Fibroblast of the aortic adventitia (primary cell): Measurements from ENCODE around the gene NACC2. TPM values are rescaled to one million over a fixed set of nuclear protein-coding genes. Genes with fewer than 3 reads are reported as not detected.

Source experiments
- DNase-seq: peaks from one replicate; pipeline ENCODE4 v3.0.0-alpha.2; 2010; ENCODE audit warnings: low read depth
- H3K4me3 ChIP-seq: 2 replicates; pipeline ENCODE4 v1.5.1; 2011; ENCODE audit warnings: low read depth, mild to moderate bottlenecking, control low read depth, low read length, moderate library complexity
- total RNA-seq: library from RNA; depleted of rRNA; stranded (reverse); fragments of >200 nt; gene quantifications from 2 replicates; pipeline ENCODE4 v1.2.3, GENCODE V29; 2012; ENCODE audit warnings: low replicate concordance
- TF ChIP-seq, protein P1 (sequence below): IDR thresholded peaks from 2 replicates; pipeline ENCODE4 v1.5.1; 2011; ENCODE audit warnings: mild to moderate bottlenecking, low read length, control low read depth, inconsistent platforms; ENCODE audit not compliant: insufficient read depth

NACC2 gene
- total RNA-seq, 1 donor: 17.4 TPM

DNA sequence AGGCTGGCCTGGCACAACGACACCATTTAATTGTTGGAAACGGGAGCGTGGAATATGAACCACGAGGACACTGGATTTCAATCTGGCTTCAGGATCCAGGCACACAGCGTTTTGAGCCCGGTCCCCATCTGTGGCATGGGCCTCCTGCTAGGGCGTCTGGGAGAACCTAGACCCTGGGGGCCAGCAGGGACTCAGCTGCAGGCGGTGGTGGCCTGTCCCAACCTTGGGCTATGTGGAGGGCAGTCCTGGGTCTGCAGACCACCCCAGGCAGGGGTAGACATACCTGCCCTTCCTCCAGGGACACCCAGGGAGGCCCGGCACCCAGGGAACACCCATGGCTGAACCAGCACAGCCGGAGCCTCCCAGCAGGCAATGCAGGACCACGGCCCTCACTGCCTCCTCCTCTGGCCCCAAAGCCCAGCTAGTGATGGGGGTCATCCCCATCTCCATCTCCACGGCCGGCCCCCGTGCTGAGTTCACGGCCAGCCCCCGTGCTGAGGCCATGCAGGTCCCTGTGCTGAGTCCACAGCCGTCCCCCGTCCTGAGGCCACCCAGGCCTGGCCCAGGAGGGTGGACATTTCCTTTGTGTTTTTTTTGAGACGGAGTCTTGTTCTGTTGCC is 115.4 kb downstream of the NACC2 start:
- no peak overlapping the region for H3K4me3 ChIP-seq
- TF ChIP-seq, protein P1, sequence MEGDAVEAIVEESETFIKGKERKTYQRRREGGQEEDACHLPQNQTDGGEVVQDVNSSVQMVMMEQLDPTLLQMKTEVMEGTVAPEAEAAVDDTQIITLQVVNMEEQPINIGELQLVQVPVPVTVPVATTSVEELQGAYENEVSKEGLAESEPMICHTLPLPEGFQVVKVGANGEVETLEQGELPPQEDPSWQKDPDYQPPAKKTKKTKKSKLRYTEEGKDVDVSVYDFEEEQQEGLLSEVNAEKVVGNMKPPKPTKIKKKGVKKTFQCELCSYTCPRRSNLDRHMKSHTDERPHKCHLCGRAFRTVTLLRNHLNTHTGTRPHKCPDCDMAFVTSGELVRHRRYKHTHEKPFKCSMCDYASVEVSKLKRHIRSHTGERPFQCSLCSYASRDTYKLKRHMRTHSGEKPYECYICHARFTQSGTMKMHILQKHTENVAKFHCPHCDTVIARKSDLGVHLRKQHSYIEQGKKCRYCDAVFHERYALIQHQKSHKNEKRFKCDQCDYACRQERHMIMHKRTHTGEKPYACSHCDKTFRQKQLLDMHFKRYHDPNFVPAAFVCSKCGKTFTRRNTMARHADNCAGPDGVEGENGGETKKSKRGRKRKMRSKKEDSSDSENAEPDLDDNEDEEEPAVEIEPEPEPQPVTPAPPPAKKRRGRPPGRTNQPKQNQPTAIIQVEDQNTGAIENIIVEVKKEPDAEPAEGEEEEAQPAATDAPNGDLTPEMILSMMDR: no peak
- no peak for DNase-seq

DNA sequence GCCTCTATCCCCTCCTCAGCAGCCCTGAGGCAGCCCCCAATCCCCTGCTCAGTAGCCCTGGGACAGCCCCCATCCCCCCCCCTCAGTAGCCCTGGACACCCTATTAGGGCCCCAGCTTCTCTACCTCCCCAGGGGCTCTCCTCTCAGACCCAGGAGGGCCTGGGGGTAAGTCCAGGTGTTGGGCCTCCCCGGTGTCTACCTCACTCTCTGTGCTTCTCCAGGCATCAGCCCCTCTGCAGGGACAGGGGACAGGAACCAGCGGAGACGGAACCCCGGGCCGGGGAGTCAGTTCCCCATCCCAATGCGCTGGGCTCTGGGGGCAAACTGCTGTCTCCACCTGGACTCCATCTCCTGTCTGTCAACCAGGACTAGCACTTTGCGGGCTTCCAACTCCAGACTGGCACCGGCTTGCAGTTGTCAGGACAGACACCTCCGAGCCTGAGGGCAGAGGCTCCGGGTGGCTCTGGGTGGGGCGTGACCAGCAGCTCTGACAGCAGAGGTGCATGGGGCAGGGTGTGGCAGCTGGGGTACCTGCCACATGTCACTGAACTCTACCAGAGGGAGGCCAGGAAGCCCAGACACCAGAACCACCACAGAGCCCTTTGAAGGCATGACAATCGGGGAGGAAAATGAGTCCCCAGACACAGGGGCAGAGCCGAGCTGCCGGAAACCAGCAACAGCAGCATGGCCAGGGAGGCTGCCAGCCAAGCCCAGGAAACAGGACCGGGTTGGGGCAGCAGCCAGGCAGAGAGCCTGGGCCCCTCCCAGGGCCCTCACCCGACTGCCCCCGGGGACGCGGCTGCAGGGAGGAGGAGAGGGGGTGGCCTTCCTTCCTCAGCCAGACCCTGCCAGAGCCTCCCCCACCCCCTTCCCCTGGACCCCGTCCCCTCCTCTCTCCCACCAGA is 116.2 kb downstream of the NACC2 start:
- TF ChIP-seq, protein P1: no peak
- no peak for DNase-seq
- no peak overlapping the region for H3K4me3 ChIP-seq

DNA sequence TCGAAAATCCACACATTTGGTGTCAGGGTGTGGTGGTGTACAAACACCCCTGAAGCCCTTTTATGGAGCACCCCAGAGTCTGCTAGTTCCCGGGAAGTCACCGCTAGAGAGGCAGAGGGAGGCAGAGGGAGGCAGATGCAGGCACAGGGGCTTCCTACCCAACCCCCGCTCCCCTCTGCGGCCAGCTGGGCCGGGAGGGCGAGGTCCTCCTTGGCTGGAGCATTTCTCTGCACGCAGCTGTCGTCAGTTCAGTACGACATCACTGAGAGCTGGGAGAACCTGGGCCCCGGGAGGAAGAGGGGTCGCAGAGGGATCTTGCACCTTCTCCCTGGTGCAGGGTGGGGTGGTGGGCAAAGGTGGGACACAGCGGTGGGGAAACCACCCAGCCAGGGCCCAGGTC is 118.1 kb downstream of the NACC2 start:
- H3K4me3 ChIP-seq: no peak overlapping the region
- TF ChIP-seq, protein P1: no peak
- DNase-seq: no peak

DNA sequence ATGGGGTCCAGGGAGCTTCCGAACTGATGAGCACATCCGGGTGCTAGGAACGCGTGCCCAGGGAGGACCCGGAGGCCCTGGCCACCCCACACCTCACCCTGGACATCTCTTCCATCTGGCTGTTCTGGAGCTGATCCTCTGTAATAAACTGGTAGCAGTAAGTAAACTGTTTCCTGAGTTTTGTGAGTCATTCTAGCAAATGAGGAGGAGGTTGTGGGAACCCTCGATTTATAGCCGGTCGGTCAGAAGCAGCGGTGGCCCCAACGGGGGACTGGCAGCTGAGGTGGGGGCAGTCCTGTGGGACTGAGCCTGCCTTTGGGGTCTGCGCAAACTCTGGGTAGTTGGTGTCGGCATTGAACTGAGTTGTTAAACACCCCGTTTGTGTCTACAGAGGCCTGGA is 118.6 kb downstream of the NACC2 start:
- TF ChIP-seq, protein P1: no peak
- H3K4me3 ChIP-seq: no peak overlapping the region
- DNase-seq: no peak

DNA sequence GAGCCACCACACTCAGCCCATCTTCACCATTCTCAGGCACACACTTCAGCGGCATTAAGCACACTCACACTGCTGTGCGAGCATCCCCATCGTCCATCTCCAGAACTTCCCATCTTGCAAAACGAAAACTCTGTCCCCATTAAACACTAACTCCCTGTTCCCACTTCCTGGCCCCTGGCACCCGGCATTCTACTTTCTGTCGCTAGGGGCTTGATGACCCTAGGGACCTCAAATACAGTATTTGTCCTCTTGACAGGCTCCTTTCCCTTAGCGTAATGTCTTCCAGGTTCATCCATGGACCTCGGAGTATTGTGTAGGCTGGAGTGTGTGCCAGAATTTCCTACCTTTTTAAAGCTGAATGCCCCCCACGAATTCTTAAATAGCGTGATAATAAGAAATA is 119.3 kb downstream of the NACC2 start:
- DNase-seq: no peak
- TF ChIP-seq, protein P1: no peak
- no peak overlapping the region for H3K4me3 ChIP-seq

DNA sequence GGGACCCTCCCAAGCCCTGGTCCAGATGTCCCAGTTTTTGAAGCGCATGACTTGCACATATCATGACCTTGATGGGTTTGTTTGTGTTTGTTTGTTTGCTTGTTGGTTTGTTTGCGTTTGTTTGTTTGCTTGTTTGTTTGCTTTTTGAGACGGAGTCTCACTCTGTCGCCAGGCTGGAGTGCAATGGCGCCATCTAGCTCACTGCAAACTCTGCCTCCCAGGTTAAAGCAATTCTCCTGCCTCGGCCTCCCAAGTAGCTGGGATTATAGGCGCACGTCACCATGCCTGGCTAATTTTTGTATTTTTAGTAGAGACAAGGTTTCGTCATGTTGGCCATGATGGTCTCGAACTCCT is 120.9 kb downstream of the NACC2 start:
- no peak for DNase-seq
- TF ChIP-seq, protein P1: no peak
- H3K4me3 ChIP-seq: no peak overlapping the region
